CD4-positive, alpha-beta memory T cell (primary cell): ENCODE results near the gene NT5DC3. TPM values are rescaled to one million over a fixed set of nuclear protein-coding genes. Genes with fewer than 3 reads are reported as not detected.

ENCODE experiments used
- CTCF ChIA-PET: fragments of 350-600 bp; sonication (Branson Sonifier 250); formaldehyde crosslinking; loops from one replicate; lab custom pipeline; 2021; ENCODE audit warnings: inconsistent platforms; ENCODE audit not compliant: partially characterized antibody; lab: Charles Lee
- POLR2A ChIA-PET: fragments of 350-600 bp; sonication (Branson Sonifier 250); formaldehyde crosslinking; loops from one replicate; lab custom pipeline; 2021; ENCODE audit not compliant: partially characterized antibody; lab: Charles Lee
- DNase-seq, 5 donors: peaks; one replicate each; pipeline versions ENCODE4 v3.0.0 to v3.0.0-alpha.2; 2020 to 2022; ENCODE audit warnings: mixed read lengths in 1 of 5
- H3K27ac ChIP-seq: one replicate; pipeline ENCODE4 v1.7.0; 2013; ENCODE audit warnings: low read depth, low read length
- H3K27me3 ChIP-seq: 2 replicates; pipeline ENCODE4 v1.7.0; 2013; ENCODE audit warnings: mild to moderate bottlenecking, low read length, moderate library complexity; ENCODE audit not compliant: insufficient read depth
- H3K36me3 ChIP-seq: 2 replicates; pipeline ENCODE4 v1.7.0; 2013; ENCODE audit warnings: mild to moderate bottlenecking, low read length, moderate library complexity; ENCODE audit not compliant: insufficient read depth
- H3K4me1 ChIP-seq: 2 replicates; pipeline ENCODE4 v1.7.0; 2013; ENCODE audit warnings: mild to moderate bottlenecking, low read length, moderate library complexity; ENCODE audit not compliant: insufficient read depth
- H3K4me3 ChIP-seq, 2 donors: one replicate each; pipeline ENCODE4 v1.7.0; 2013; ENCODE audit warnings: low read length in 2 of 2, mild to moderate bottlenecking in 1 of 2
- H3K9me3 ChIP-seq, 2 donors: one replicate each; pipeline ENCODE4 v1.7.0; 2013; ENCODE audit warnings: low read length in 2 of 2, control low read depth in 1 of 2; ENCODE audit not compliant: control insufficient read depth in 1 of 2
- H3K27ac Mint-ChIP-seq, 7 donors: one replicate each; pipeline ENCODE4 v1.8.0; 2020 to 2021; ENCODE audit warnings: mixed read lengths in 7 of 7, mild to moderate bottlenecking in 6 of 7, inconsistent platforms in 3 of 7, moderate library complexity in 3 of 7
- H3K27me3 Mint-ChIP-seq, 2 donors: one replicate each; pipeline ENCODE4 v1.8.0; 2020 to 2021; ENCODE audit warnings: mixed read lengths in 2 of 2
- H3K36me3 Mint-ChIP-seq, 2 donors: one replicate each; pipeline ENCODE4 v1.8.0; 2020 to 2021; ENCODE audit warnings: mixed read lengths in 2 of 2, inconsistent platforms in 1 of 2, mild to moderate bottlenecking in 1 of 2
- H3K4me1 Mint-ChIP-seq, 4 donors: one replicate each; pipeline ENCODE4 v1.8.0; 2020 to 2021; ENCODE audit warnings: mixed read lengths in 4 of 4, mild to moderate bottlenecking in 1 of 4
- H3K4me3 Mint-ChIP-seq, 8 donors: one replicate each; pipeline ENCODE4 v1.8.0; 2020 to 2021; ENCODE audit warnings: mixed read lengths in 8 of 8, mild to moderate bottlenecking in 7 of 8, moderate library complexity in 6 of 8, inconsistent platforms in 3 of 8
- H3K9me3 Mint-ChIP-seq, 8 donors: one replicate each; pipeline ENCODE4 v1.8.0; 2020 to 2021; ENCODE audit warnings: mixed read lengths in 8 of 8, mild to moderate bottlenecking in 5 of 8, inconsistent platforms in 3 of 8, moderate library complexity in 1 of 8
- intact Hi-C: fragments of 100-400 bp; cut with micrococcal nuclease; formaldehyde crosslinking; loops from one replicate; pipeline ENCODE4 v1.15.1; 2023
- polyA plus RNA-seq, 2 donors: library from polyadenylated mRNA; unstranded; fragments of 300-500 nt; fragmentation: Illumina TruSeq; gene quantifications; one replicate each; pipeline ENCODE4 v1.2.3, GENCODE V29; 2021
- total RNA-seq, 2 experiments: library from RNA; stranded (reverse); gene quantifications; one replicate each; pipeline ENCODE4 v1.2.3, GENCODE V29; 2021

Gene NT5DC3
- total and polyA plus RNA-seq, 4 experiments from 2014 or later, result 1.2 to 6.8 (median 3.7) TPM

DNA sequence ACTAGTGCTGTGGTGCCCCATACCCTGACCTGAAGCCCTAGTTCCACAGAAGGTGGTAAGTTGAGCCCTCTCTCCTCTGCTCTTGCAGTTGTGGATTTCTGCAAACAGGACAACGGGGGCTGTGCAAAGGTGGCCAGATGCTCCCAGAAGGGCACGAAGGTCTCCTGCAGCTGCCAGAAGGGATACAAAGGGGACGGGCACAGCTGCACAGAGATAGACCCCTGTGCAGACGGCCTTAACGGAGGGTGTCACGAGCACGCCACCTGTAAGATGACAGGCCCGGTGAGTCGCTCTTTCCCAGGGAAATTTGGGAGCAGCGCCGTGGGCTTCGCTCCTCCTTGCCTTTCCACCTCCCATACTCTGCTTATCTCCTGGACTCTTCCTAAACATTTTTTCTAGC is 92.2 kb downstream of the NT5DC3 start:
- H3K36me3 ChIP-seq, result no peaks in the 10 kb centered on the region
- no peaks in the 10 kb centered on the region for H3K9me3 ChIP-seq
- Mint-ChIP-seq H3K4me3 (no peak overlapping the region), H3K27me3 (peaks cover 6 to 12% of the 10 kb centered on the region in 2 donors), H3K36me3 (no peaks in the 10 kb centered on the region), H3K9me3 (no peaks in the 10 kb centered on the region), H3K27ac (no peak overlapping the region), H3K4me1 (no peaks in the 10 kb centered on the region)
- intact Hi-C loops, result no loop called here
- no peaks in the 10 kb centered on the region for H3K27me3 ChIP-seq
- H3K4me3 ChIP-seq, result no peak overlapping the region
- H3K27ac ChIP-seq, result no peak overlapping the region
- DNase-seq, result no peak
- H3K4me1 ChIP-seq, result no peaks in the 10 kb centered on the region
- ChIA-PET POLR2A (no interaction called here), CTCF (no interaction called here)

DNA sequence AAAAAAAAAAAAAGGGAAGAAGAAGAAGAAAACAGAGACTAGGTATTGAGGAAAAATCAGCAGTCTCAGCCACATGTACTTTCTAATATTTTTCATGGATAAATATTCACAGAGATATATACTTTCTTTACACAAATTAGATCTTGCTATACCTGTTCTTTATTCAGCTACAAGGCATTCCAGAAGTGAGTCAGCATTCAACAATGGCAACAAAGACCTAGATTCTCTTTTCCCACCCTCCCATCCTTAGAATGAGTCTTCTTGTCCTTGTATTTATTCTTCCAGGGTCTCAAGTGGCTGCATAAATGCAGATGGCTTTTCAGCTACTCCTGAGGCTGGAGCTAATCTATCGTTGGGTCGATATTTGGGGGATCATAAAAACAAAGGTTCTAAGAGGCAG is 93.0 kb downstream of the NT5DC3 start:
- Histone ChIP-seq H3K27ac (no peak overlapping the region), H3K27me3 (no peaks in the 10 kb centered on the region), H3K4me3 (no peak overlapping the region), H3K9me3 (no peaks in the 10 kb centered on the region), H3K4me1 (no peaks in the 10 kb centered on the region), H3K36me3 (no peaks in the 10 kb centered on the region)
- H3K27me3 Mint-ChIP-seq, result peaks cover 8 to 13% of the 10 kb centered on the region in 2 donors
- no peak overlapping the region for H3K27ac Mint-ChIP-seq
- no peaks in the 10 kb centered on the region for H3K9me3 Mint-ChIP-seq
- H3K4me1 Mint-ChIP-seq, result no peaks in the 10 kb centered on the region
- no peak for DNase-seq
- CTCF ChIA-PET, result no interaction called here
- H3K36me3 Mint-ChIP-seq, result no peaks in the 10 kb centered on the region
- POLR2A ChIA-PET, result no interaction called here
- H3K4me3 Mint-ChIP-seq, result no peak overlapping the region
- intact Hi-C loops, result no loop called here

DNA sequence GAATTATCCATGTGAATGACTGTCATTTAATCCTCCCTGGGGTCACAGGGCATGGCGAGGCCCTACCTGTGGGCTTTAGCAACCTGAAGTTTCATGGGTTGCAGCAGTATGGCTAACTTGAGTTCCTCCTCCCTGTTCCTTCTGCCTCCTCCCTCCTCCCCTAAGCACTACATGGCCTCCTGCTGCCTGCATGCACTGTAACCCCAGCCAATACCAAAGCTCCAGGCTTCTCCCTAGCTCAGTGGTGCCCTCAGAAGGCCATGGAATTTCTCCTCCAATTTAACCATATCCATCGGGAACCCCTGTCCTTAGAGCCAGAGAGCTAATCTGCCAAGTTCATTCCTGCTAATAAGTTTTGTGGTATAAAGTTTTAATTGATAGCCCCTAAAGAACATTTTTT is 95.1 kb downstream of the NT5DC3 start:
- no peak for DNase-seq
- H3K9me3 Mint-ChIP-seq, result no peaks in the 10 kb centered on the region
- Histone ChIP-seq H3K4me1 (no peaks in the 10 kb centered on the region), H3K36me3 (no peaks in the 10 kb centered on the region), H3K4me3 (no peak overlapping the region), H3K9me3 (no peaks in the 10 kb centered on the region), H3K27ac (no peak overlapping the region), H3K27me3 (no peaks in the 10 kb centered on the region)
- no peaks in the 10 kb centered on the region for H3K4me1 Mint-ChIP-seq
- ChIA-PET CTCF (no interaction called here), POLR2A (no interaction called here)
- intact Hi-C loops, result no loop called here
- H3K27ac Mint-ChIP-seq, result no peak overlapping the region
- no peak overlapping the region for H3K4me3 Mint-ChIP-seq
- no peaks in the 10 kb centered on the region for H3K36me3 Mint-ChIP-seq
- peaks cover 10 to 16% of the 10 kb centered on the region in 2 donors for H3K27me3 Mint-ChIP-seq

DNA sequence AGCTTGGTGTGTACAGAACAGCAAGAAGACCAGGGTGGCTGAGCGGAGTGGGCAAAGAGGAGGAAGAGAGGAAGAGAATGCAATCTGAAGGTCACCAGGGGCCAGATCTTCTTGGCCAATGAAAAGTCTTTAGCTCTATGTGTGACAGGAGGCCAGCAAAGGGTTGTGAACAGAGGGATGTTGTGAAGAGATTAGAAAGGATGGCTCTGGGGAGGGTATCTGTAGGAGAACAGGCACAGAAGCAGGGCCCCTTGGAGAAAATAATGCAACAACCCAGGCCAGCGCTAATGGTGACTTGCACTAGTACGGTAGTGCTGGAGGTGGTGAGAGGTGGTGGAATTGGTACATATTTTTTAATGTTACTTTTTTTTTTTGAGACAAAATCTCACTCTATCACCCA is 97.2 kb downstream of the NT5DC3 start:
- H3K27me3 ChIP-seq, result no peaks in the 10 kb centered on the region
- no peaks in the 10 kb centered on the region for H3K4me1 ChIP-seq
- ChIA-PET POLR2A (no interaction called here), CTCF (no interaction called here)
- Mint-ChIP-seq H3K9me3 (no peaks in the 10 kb centered on the region), H3K4me3 (no peak overlapping the region), H3K27me3 (peaks cover 13 to 17% of the 10 kb centered on the region in 2 donors), H3K27ac (no peak overlapping the region), H3K36me3 (no peaks in the 10 kb centered on the region), H3K4me1 (no peaks in the 10 kb centered on the region)
- H3K4me3 ChIP-seq, result no peak overlapping the region
- no peak for DNase-seq
- H3K9me3 ChIP-seq, result no peaks in the 10 kb centered on the region
- intact Hi-C loops, result no loop called here
- H3K36me3 ChIP-seq, result no peaks in the 10 kb centered on the region
- H3K27ac ChIP-seq, result no peak overlapping the region

DNA sequence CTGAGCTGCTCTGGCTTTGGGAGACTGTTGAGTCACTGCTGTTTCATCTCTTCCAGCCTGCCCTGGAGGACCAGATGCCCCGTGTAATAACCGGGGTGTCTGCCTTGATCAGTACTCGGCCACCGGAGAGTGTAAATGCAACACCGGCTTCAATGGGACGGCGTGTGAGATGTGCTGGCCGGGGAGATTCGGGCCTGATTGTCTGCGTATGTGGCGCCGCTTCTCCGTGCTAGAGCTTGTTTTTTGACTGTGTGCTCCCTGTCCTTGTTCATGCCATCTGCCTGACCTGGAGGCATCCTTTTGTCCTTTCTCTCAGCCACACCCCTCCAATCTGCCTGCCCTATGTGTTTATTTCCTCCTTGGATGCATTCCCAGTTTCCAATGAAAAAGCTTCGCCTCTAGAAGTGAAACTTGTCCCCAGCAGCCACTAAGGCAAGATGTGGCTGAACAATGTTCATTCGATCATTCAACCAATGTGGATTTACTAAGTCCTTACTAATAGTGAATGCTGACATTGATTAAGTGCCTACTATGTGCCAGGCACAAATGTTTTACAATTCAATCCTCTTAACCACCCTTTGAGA is 98.6 kb downstream of the NT5DC3 start:
- ChIA-PET POLR2A (no interaction called here), CTCF (no interaction called here)
- no peak overlapping the region for H3K27ac Mint-ChIP-seq

DNA sequence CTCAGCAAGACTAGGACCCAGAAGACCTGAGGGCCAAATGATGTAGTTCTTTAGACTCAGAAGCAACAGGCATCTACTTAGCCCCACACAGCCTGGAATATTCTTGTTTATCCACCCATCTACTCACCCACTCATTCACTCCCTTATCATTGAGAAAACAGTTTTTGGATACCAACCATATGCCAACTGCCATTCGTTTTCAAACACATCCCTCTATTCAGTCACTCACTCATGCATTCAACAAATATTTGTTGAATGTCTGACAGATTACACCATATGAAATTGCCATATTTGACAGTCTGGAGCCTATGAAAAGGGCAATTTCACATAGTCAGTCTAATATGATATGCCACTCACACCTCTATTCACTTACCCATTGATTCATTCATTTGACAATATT is 103.2 kb downstream of the NT5DC3 start:
- POLR2A ChIA-PET, result no interaction called here
- H3K4me1 Mint-ChIP-seq, result no peaks in the 10 kb centered on the region

More for the DNA sequence above, 98.6 kb downstream of the NT5DC3 start:
- Histone ChIP-seq H3K4me1 (no peaks in the 10 kb centered on the region), H3K27me3 (no peaks in the 10 kb centered on the region), H3K36me3 (no peaks in the 10 kb centered on the region), H3K4me3 (no peak overlapping the region), H3K9me3 (no peaks in the 10 kb centered on the region), H3K27ac (no peak overlapping the region)
- no peaks in the 10 kb centered on the region for H3K4me1 Mint-ChIP-seq
- H3K36me3 Mint-ChIP-seq, result no peaks in the 10 kb centered on the region
- intact Hi-C loops, result no loop called here
- H3K27me3 Mint-ChIP-seq, result peaks cover 12 to 14% of the 10 kb centered on the region in 2 donors
- no peak overlapping the region for H3K4me3 Mint-ChIP-seq
- no peaks in the 10 kb centered on the region for H3K9me3 Mint-ChIP-seq
- no peak for DNase-seq

DNA sequence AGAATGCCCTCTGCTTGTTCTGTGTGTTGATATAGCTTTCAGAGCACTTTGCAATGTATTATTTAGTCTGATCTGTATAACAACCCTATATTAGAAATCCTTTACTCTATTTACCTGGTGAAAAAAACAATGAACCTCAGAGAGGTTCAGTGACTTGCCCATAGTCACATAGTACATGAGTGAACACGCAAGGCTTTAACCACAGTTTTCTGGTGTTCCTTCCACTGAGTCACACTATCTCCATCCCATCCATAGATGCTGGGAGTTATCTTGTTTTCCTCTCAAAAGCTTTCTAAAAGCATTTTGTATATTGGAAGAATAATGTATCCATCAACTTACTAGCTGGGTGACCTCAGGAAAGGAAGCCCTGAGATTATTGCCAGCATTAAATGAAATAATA is 104.5 kb downstream of the NT5DC3 start:
- Histone ChIP-seq H3K9me3 (no peaks in the 10 kb centered on the region), H3K27me3 (no peaks in the 10 kb centered on the region), H3K4me3 (no peak overlapping the region), H3K4me1 (no peaks in the 10 kb centered on the region), H3K27ac (no peak overlapping the region), H3K36me3 (no peaks in the 10 kb centered on the region)
- Mint-ChIP-seq H3K36me3 (no peaks in the 10 kb centered on the region), H3K4me3 (no peak overlapping the region), H3K9me3 (peaks cover 0 to 3% (median under 1%) of the 10 kb centered on the region in 8 donors), H3K4me1 (no peaks in the 10 kb centered on the region), H3K27me3 (peaks cover 6 to 8% of the 10 kb centered on the region in 2 donors), H3K27ac (no peak overlapping the region)
- ChIA-PET POLR2A (no interaction called here), CTCF (no interaction called here)
- intact Hi-C loops, result no loop called here
- no peak for DNase-seq

More for the DNA sequence above, 103.2 kb downstream of the NT5DC3 start:
- H3K9me3 Mint-ChIP-seq, result peaks cover 0 to 3% (median 0%) of the 10 kb centered on the region in 8 donors
- no peaks in the 10 kb centered on the region for H3K9me3 ChIP-seq
- CTCF ChIA-PET, result no interaction called here
- H3K4me3 ChIP-seq, result no peak overlapping the region
- no peaks in the 10 kb centered on the region for H3K36me3 Mint-ChIP-seq
- no peaks in the 10 kb centered on the region for H3K36me3 ChIP-seq
- peaks cover 8% of the 10 kb centered on the region in 2 donors for H3K27me3 Mint-ChIP-seq
- no peak overlapping the region for H3K4me3 Mint-ChIP-seq
- intact Hi-C loops, result no loop called here
- no peaks in the 10 kb centered on the region for H3K4me1 ChIP-seq
- no peak for DNase-seq
- no peak overlapping the region for H3K27ac Mint-ChIP-seq
- H3K27me3 ChIP-seq, result no peaks in the 10 kb centered on the region
- no peak overlapping the region for H3K27ac ChIP-seq

DNA sequence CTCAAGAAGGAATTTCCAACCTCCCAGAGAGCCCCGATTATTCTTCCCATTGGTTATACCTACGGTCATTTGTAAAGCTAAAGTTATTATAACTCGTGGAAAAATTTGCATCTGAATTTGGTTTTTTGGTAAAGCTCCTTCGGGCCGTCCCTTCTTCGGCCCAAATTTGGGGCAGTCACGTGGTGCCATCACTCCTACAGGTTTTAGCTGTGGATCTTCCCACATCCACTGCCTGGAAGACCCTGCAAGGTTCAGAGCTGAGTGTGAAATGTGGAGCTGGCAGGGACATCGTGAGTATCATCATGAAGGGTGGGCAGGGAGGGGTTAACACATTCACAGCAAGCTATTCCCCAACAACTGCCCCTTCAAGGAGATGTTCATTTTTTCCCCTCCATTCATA is 105.7 kb downstream of the NT5DC3 start:
- H3K4me1 ChIP-seq, result no peaks in the 10 kb centered on the region
- no peaks in the 10 kb centered on the region for H3K27me3 ChIP-seq
- no peaks in the 10 kb centered on the region for H3K9me3 ChIP-seq
- ChIA-PET CTCF (no interaction called here), POLR2A (no interaction called here)
- H3K27ac Mint-ChIP-seq, result no peak overlapping the region
- H3K27me3 Mint-ChIP-seq, result peaks cover 0 to 6% of the 10 kb centered on the region in 2 donors
- H3K36me3 ChIP-seq, result no peaks in the 10 kb centered on the region
- no peak overlapping the region for H3K27ac ChIP-seq
- no peak overlapping the region for H3K4me3 Mint-ChIP-seq
- intact Hi-C loops, result no loop called here
- no peaks in the 10 kb centered on the region for H3K4me1 Mint-ChIP-seq
- no peak for DNase-seq
- no peaks in the 10 kb centered on the region for H3K36me3 Mint-ChIP-seq
- H3K4me3 ChIP-seq, result no peak overlapping the region
- peaks cover 0 to 7% (median 2%) of the 10 kb centered on the region in 8 donors for H3K9me3 Mint-ChIP-seq
